HG03575 (cell line): Measurements from ENCODE around the gene TAF11L13.

Experiments
- ATAC-seq: cut with Tn5 transposase; IDR thresholded peaks from one replicate; pipeline ENCODE4 v1.9.1; 2021; ENCODE audit not compliant: unreplicated experiment, insufficient number of reproducible peaks, low FRiP score; ENCODE audit errors: extremely low read depth

TAF11L13 gene

GRCh38 chr5:17670353-17670752 is 38.5 kb downstream of the TAF11L13 start:
- ATAC-seq = no peak

DNA sequence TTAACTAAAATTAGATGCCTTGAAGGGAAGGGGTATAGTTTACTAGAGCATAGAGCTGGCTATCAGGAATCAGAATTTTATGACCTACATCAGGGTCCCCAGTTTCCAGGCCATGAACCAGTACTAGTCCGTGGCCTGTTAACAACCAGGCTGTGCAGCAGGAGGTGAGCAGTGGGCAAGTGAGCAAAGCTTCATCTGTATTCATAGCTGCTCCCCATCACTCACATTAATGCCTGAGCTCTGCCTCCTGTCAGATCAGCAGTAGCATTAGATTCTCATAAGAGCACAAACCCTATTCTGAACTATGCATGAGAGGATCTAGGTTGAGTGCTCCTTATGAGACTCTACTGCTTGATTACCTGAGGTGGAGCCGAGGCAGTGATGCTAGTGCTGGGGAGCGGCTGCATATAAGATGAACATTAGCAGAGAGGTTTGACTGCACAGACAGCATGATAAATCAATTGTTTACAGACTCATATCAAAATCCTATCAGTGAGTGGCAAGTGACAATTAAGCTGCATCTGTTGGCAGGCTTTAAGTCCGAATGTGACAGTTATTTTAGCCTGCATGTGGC is 47.0 kb downstream of the TAF11L13 start:
- no peak for ATAC-seq

DNA sequence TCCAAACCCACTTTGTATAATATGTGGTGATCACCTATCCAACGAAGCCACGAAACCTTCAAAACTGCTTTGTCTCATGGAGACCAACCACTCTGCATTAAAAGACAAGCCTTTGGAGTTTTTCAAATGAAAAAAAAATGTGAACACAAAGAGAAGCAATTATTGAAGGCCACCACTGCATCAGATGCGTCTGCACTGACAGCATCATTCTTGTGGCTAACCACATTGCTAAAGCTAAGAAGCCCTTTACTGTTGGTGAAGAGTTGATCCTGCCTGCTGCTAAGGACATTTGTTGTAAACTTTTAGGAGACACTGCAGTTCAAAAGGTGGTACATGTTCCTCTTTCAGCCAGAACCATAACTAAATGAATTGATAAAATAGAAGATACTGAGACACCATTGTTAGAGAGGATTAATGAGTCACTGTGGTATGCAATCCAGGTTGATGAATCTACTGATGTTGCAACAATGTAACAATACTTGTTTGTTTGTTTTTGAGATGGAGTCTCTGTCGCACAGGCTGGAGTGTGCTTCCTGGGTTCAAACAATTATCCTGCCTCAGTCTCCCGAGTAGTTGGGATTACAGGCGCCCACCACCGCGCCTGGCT is 47.8 kb downstream of the TAF11L13 start:
- no peak for ATAC-seq

DNA sequence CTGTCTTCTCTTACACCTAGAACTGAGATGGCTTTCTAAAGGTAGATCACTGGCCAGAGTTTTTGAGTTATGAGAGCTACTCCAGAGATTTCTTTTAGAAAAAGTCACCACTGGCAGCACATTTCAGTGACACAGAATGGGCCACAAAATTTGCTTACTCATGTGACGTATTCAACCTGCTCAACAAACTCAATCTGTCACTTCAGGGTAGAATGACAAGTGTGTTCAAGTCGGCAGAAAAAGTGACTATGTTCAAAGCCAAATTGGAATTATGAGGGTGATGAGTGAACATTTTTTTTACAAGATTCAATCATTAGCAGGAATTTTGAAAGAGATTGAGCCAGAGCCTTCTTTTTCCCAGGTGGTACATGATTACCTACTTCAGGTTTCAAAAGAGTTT is 48.8 kb downstream of the TAF11L13 start:
- no peak for ATAC-seq
